KMS-11 (cell line): Measurements from ENCODE around the gene FADS2.

Experiments
- H2AFZ ChIP-seq: fragments of 200-600 bp; sonication (generic); 2 replicates; pipeline ENCODE4 v1.6.1; 2016; ENCODE audit warnings: antibody characterized with exemption, mixed run types, low read depth
- H3K27ac ChIP-seq: fragments of 200-600 bp; sonication (generic); 2 replicates; pipeline ENCODE4 v1.6.1; 2016; ENCODE audit warnings: mild to moderate bottlenecking, mixed run types
- H3K27me3 ChIP-seq: fragments of 200-600 bp; sonication (generic); 2 replicates; pipeline ENCODE4 v1.6.1; 2017; ENCODE audit warnings: mild to moderate bottlenecking, low read depth, mixed run types, moderate library complexity; ENCODE audit not compliant: insufficient read depth
- H3K36me3 ChIP-seq: fragments of 200-600 bp; sonication (generic); 2 replicates; pipeline ENCODE4 v1.6.1; 2017; ENCODE audit warnings: mild to moderate bottlenecking, mixed run types; ENCODE audit not compliant: insufficient read depth
- H3K4me1 ChIP-seq: fragments of 200-600 bp; sonication (generic); 2 replicates; pipeline ENCODE4 v1.6.1; 2016; ENCODE audit warnings: mild to moderate bottlenecking, low read depth, mixed run types; ENCODE audit not compliant: poor library complexity, severe bottlenecking
- H3K4me2 ChIP-seq: fragments of 200-600 bp; sonication (generic); 2 replicates; pipeline ENCODE4 v1.7.0; 2016; ENCODE audit warnings: mild to moderate bottlenecking, mixed run types
- H3K4me3 ChIP-seq: fragments of 200-600 bp; sonication (generic); IDR thresholded peaks from 2 replicates; pipeline ENCODE4 v1.6.1; 2017; ENCODE audit warnings: low read depth, low read length, mixed read lengths; ENCODE audit not compliant: insufficient read depth
- H3K79me2 ChIP-seq: fragments of 200-600 bp; sonication (generic); 2 replicates; pipeline ENCODE4 v1.6.1; 2016; ENCODE audit warnings: low read depth, mixed run types; ENCODE audit not compliant: insufficient read depth
- H3K9ac ChIP-seq: fragments of 200-600 bp; sonication (generic); 2 replicates; pipeline ENCODE4 v1.6.1; 2016; ENCODE audit warnings: mild to moderate bottlenecking, mixed run types
- H4K20me1 ChIP-seq: fragments of 200-600 bp; sonication (generic); 2 replicates; pipeline ENCODE4 v1.6.1; 2016; ENCODE audit warnings: mild to moderate bottlenecking, mixed run types; ENCODE audit not compliant: insufficient read depth
- CTCF ChIP-seq: fragments of 200-600 bp; sonication (generic); conservative IDR thresholded peaks from 2 replicates; pipeline ENCODE4 v1.6.1; 2017; ENCODE audit warnings: low read depth, mild to moderate bottlenecking, antibody characterized with exemption, low read length, moderate library complexity, mixed read lengths

Gene FADS2

GRCh38 chr11:61862714-61863547 is 34.8 kb downstream of the FADS2 start:
- H3K36me3 ChIP-seq = no peaks in the 10 kb centered on the region

GRCh38 chr11:61863548-61864081 is 35.5 kb downstream of the FADS2 start:
- no peak overlapping the region for H2AFZ ChIP-seq
- H3K27me3 ChIP-seq = no peaks in the 10 kb centered on the region
- no peaks in the 10 kb centered on the region for H3K79me2 ChIP-seq
- H3K36me3 ChIP-seq = no peaks in the 10 kb centered on the region
- no peak overlapping the region for H3K9ac ChIP-seq
- H4K20me1 ChIP-seq = no peaks in the 10 kb centered on the region
- H3K4me3 ChIP-seq = no peak overlapping the region
- H3K4me1 ChIP-seq = no peaks in the 10 kb centered on the region
- no peak overlapping the region for H3K27ac ChIP-seq
- H3K4me2 ChIP-seq = no peak overlapping the region
- TF ChIP-seq CTCF = no peak

More at GRCh38 chr11:61862714-61863547, 34.8 kb downstream of the FADS2 start:
- H2AFZ ChIP-seq = no peak overlapping the region
- no peak overlapping the region for H3K4me3 ChIP-seq
- H3K9ac ChIP-seq = no peak overlapping the region
- H3K4me1 ChIP-seq = no peaks in the 10 kb centered on the region
- H3K79me2 ChIP-seq = no peaks in the 10 kb centered on the region
- H3K27ac ChIP-seq = no peak overlapping the region
- no peak for TF ChIP-seq CTCF
- no peaks in the 10 kb centered on the region for H4K20me1 ChIP-seq
- no peaks in the 10 kb centered on the region for H3K27me3 ChIP-seq
- H3K4me2 ChIP-seq = no peak overlapping the region

- no peaks in the 10 kb centered on the region for H3K36me3 ChIP-seq
- H4K20me1 ChIP-seq = no peaks in the 10 kb centered on the region
- no peak for TF ChIP-seq CTCF
Measured at GRCh38 chr11:61864814-61865775, 37.0 kb downstream of the FADS2 start.

GRCh38 chr11:61866231-61866957 is 38.3 kb downstream of the FADS2 start:
- no peak overlapping the region for H3K27ac ChIP-seq
- H3K4me2 ChIP-seq = no peak overlapping the region

More at GRCh38 chr11:61864814-61865775, 37.0 kb downstream of the FADS2 start:
- Histone ChIP-seq H3K79me2 (no peaks in the 10 kb centered on the region), H3K4me1 (no peaks in the 10 kb centered on the region), H3K27me3 (no peaks in the 10 kb centered on the region), H3K4me2 (no peak overlapping the region), H3K9ac (no peak overlapping the region), H2AFZ (no peak overlapping the region), H3K27ac (no peak overlapping the region), H3K4me3 (no peak overlapping the region)

More at GRCh38 chr11:61866231-61866957, 38.3 kb downstream of the FADS2 start:
- no peak overlapping the region for H2AFZ ChIP-seq
- H3K36me3 ChIP-seq = no peaks in the 10 kb centered on the region
- TF ChIP-seq CTCF = no peak
- no peaks in the 10 kb centered on the region for H3K79me2 ChIP-seq
- no peak overlapping the region for H3K4me3 ChIP-seq
- no peaks in the 10 kb centered on the region for H3K27me3 ChIP-seq
- H4K20me1 ChIP-seq = no peaks in the 10 kb centered on the region
- no peak overlapping the region for H3K9ac ChIP-seq
- no peaks in the 10 kb centered on the region for H3K4me1 ChIP-seq
